Trophoblast cell (in vitro differentiated cells and primary cell): Measurements from ENCODE around the gene ETV3L.
A peak's percentile ranks its signal among the peaks of the same experiment; 100 is the strongest.
"Not testable (repeated sequence)": the region's sequence is repeated elsewhere in the genome, so short reads cannot be mapped to it uniquely, and the experiment has no call there.

Experiments used
- DNase-seq, 2 donors: peaks; one replicate each; pipeline ENCODE4 v3.0.0-alpha.2; 2016
- H2AFZ ChIP-seq: 2 replicates; pipeline ENCODE4 v1.6.1; 2013; ENCODE audit warnings: low read length, moderate library complexity, mild to moderate bottlenecking; ENCODE audit not compliant: insufficient read depth, poor library complexity
- H2AK5ac ChIP-seq: 2 replicates; pipeline ENCODE4 v1.6.1; 2013; ENCODE audit warnings: mild to moderate bottlenecking, low read length
- H2BK120ac ChIP-seq: 2 replicates; pipeline ENCODE4 v1.6.1; 2013; ENCODE audit warnings: low read length, mild to moderate bottlenecking, moderate library complexity; ENCODE audit not compliant: insufficient read depth, poor library complexity
- H2BK12ac ChIP-seq: 2 replicates; pipeline ENCODE4 v1.6.1; 2013; ENCODE audit warnings: mild to moderate bottlenecking, low read length, moderate library complexity
- H2BK5ac ChIP-seq: 2 replicates; pipeline ENCODE4 v1.6.1; 2013; ENCODE audit warnings: low read length, low read depth, moderate library complexity, mild to moderate bottlenecking; ENCODE audit not compliant: poor library complexity
- H3K14ac ChIP-seq: 2 replicates; pipeline ENCODE4 v1.6.1; 2013; ENCODE audit warnings: mild to moderate bottlenecking, low read length
- H3K18ac ChIP-seq: 2 replicates; pipeline ENCODE4 v1.6.1; 2013; ENCODE audit warnings: mild to moderate bottlenecking, low read length
- H3K23ac ChIP-seq: 2 replicates; pipeline ENCODE4 v1.6.1; 2013; ENCODE audit warnings: low read length
- H3K27ac ChIP-seq: 2 replicates; pipeline ENCODE4 v1.5.1; 2013; ENCODE audit warnings: low read depth, mild to moderate bottlenecking, inconsistent platforms, low read length, moderate library complexity
- H3K27me3 ChIP-seq: 2 replicates; pipeline ENCODE4 v1.6.1; 2013; ENCODE audit warnings: inconsistent platforms, mild to moderate bottlenecking, low read length, moderate library complexity; ENCODE audit not compliant: insufficient read depth
- H3K36me3 ChIP-seq, 2 experiments: 1 replicate in 1 of 2; 2 replicates in 1 of 2; pipeline ENCODE4 v1.6.1; 2013; ENCODE audit warnings: low read length in 2 of 2, mild to moderate bottlenecking in 2 of 2, moderate library complexity in 1 of 2; ENCODE audit not compliant: insufficient read depth in 2 of 2, control insufficient read depth in 1 of 2
- H3K4ac ChIP-seq: 2 replicates; pipeline ENCODE4 v1.6.1; 2013; ENCODE audit warnings: low read depth, mild to moderate bottlenecking, low read length, moderate library complexity
- H3K4me1 ChIP-seq, 2 experiments: 1 replicate in 1 of 2; 2 replicates in 1 of 2; pipeline ENCODE4 v1.6.1; 2013; ENCODE audit warnings: low read length in 2 of 2, mild to moderate bottlenecking in 2 of 2, moderate library complexity in 1 of 2; ENCODE audit not compliant: insufficient read depth in 2 of 2, control insufficient read depth in 1 of 2
- H3K4me2 ChIP-seq: 2 replicates; pipeline ENCODE4 v1.6.1; 2013; ENCODE audit warnings: inconsistent platforms, mild to moderate bottlenecking, low read length, moderate library complexity
- H3K4me3 ChIP-seq: 2 replicates; pipeline ENCODE4 v1.5.1; 2013; ENCODE audit warnings: mild to moderate bottlenecking, low read depth, low read length, inconsistent platforms
- H3K79me1 ChIP-seq: one replicate; pipeline ENCODE4 v1.6.1; 2013; ENCODE audit warnings: low read length
- H3K79me2 ChIP-seq: 2 replicates; pipeline ENCODE4 v1.6.1; 2013; ENCODE audit warnings: low read length, mild to moderate bottlenecking; ENCODE audit not compliant: control insufficient read depth, insufficient read depth, poor library complexity
- H3K9ac ChIP-seq: 2 replicates; pipeline ENCODE4 v1.6.1; 2013; ENCODE audit warnings: mild to moderate bottlenecking, low read length
- H3K9me3 ChIP-seq: 2 replicates; pipeline ENCODE4 v1.6.1; 2013; ENCODE audit warnings: low read depth, mild to moderate bottlenecking, control low read depth, inconsistent platforms, low read length; ENCODE audit not compliant: insufficient read depth
- H4K12ac ChIP-seq: 2 replicates; pipeline ENCODE4 v1.6.1; 2013; ENCODE audit warnings: low read depth, mild to moderate bottlenecking, low read length, moderate library complexity
- H4K8ac ChIP-seq: 2 replicates; pipeline ENCODE4 v1.6.1; 2013; ENCODE audit warnings: low read depth, mild to moderate bottlenecking, low read length, moderate library complexity
- H4K91ac ChIP-seq: one replicate; pipeline ENCODE4 v1.6.1; 2013; ENCODE audit warnings: low read depth, mild to moderate bottlenecking, low read length, moderate library complexity
- WGBS: extraction: QIAGEN DNeasy Blood & Tissue Kit; methylation state at CpG from one replicate; pipeline ENCODE4 v1.1.7; 2013; ENCODE audit warnings: missing lambda C conversion rate; ENCODE audit not compliant: insufficient read length, insufficient coverage; ENCODE audit errors: extremely low coverage; 5-methylcytosine and 5-hydroxymethylcytosine counted together

ETV3L gene

GRCh38 chr1:157055729-157056128, 43.9 kb downstream of the ETV3L start:
- H3K79me2 ChIP-seq, H2BK5ac ChIP-seq, H3K4me3 ChIP-seq, H2BK120ac ChIP-seq, H3K27ac ChIP-seq, H3K4ac ChIP-seq, H3K4me1 ChIP-seq, H3K79me1 ChIP-seq, H3K4me2 ChIP-seq, H3K36me3 ChIP-seq, H2BK12ac ChIP-seq, H3K9ac ChIP-seq, H3K9me3 ChIP-seq, DNase-seq, H3K27me3 ChIP-seq, H4K12ac ChIP-seq, H4K8ac ChIP-seq, H3K18ac ChIP-seq, H2AK5ac ChIP-seq, H2AFZ ChIP-seq, H4K91ac ChIP-seq, H3K14ac ChIP-seq, H3K23ac ChIP-seq: not testable (repeated sequence)
- no CpG with 5 or more reads among the region's 5 CpGs for WGBS

GRCh38 chr1:157050836-157051235, 48.8 kb downstream of the ETV3L start:
- H3K79me2 ChIP-seq = peaks cover 2% of the 10 kb centered on the region
- H3K14ac ChIP-seq = no peak overlapping the region
- no peak overlapping the region for H2BK120ac ChIP-seq
- no peak overlapping the region for H3K4ac ChIP-seq
- H3K27ac ChIP-seq = no peak overlapping the region
- no peak overlapping the region for H3K9ac ChIP-seq
- no peak for DNase-seq
- H2BK5ac ChIP-seq = no peak overlapping the region
- H3K27me3 ChIP-seq = no peaks in the 10 kb centered on the region
- no peaks in the 10 kb centered on the region for H3K36me3 ChIP-seq
- H2BK12ac ChIP-seq = no peak overlapping the region
- no peak overlapping the region for H2AK5ac ChIP-seq
- no peaks in the 10 kb centered on the region for H3K4me1 ChIP-seq
- H2AFZ ChIP-seq = no peak overlapping the region
- no peak overlapping the region for H3K18ac ChIP-seq
- no peak overlapping the region for H3K4me2 ChIP-seq
- H3K79me1 ChIP-seq = peaks cover 5% of the 10 kb centered on the region
- H4K8ac ChIP-seq = no peak overlapping the region
- no peak overlapping the region for H3K4me3 ChIP-seq
- no peaks in the 10 kb centered on the region for H3K9me3 ChIP-seq
- no peak overlapping the region for H4K91ac ChIP-seq
- no CpG with 5 or more reads among the region's 2 CpGs for WGBS
- no peak overlapping the region for H3K23ac ChIP-seq
- H4K12ac ChIP-seq = no peak overlapping the region

GRCh38 chr1:157047062-157047410, 52.6 kb downstream of the ETV3L start:
- Histone ChIP-seq H3K4ac (no peak overlapping the region), H3K14ac (no peak overlapping the region), H3K27me3 (no peaks in the 10 kb centered on the region)

GRCh38 chr1:157045250-157046218, 54.1 kb downstream of the ETV3L start, which contains the start of gene ARHGEF11:
TSS of gene ARHGEF11 (minus strand) at chr1:157045742. CDS start at chr1:157044330, 1,412 bp downstream.
- H3K18ac ChIP-seq = peak within 1 kb of the TSS; percentile 97
- peak within 1 kb of the TSS; percentile 92 for H3K14ac ChIP-seq
- H2BK5ac ChIP-seq = peak within 1 kb of the TSS; percentile 90
- no peaks in the 10 kb centered on the region for H3K36me3 ChIP-seq
- H3K27me3 ChIP-seq = no peaks in the 10 kb centered on the region
- H3K4ac ChIP-seq = peak within 1 kb of the TSS; percentile 35
- peaks cover 11 to 14% of the 10 kb centered on the region in 2 experiments for H3K4me1 ChIP-seq
- peak within 1 kb of the TSS; percentile 89 for H2BK120ac ChIP-seq
- no peak within 1 kb of the TSS for H2AK5ac ChIP-seq
- H3K23ac ChIP-seq = no peak within 1 kb of the TSS
- H3K79me2 ChIP-seq = peaks cover 12% of the 10 kb centered on the region
- peak; percentile 83 to 93 for DNase-seq
- H4K8ac ChIP-seq = peak within 1 kb of the TSS; percentile 94
- H3K4me3 ChIP-seq = peak within 1 kb of the TSS; percentile 81
- H3K9ac ChIP-seq = peak within 1 kb of the TSS; percentile 76
- H2BK12ac ChIP-seq = peak within 1 kb of the TSS; percentile 35
- H3K4me2 ChIP-seq = peak within 1 kb of the TSS; percentile 84
- H3K79me1 ChIP-seq = peaks cover 10% of the 10 kb centered on the region
- WGBS = no CpG with 5 or more reads among the region's 120 CpGs
- peak within 1 kb of the TSS; percentile 95 for H4K91ac ChIP-seq
- H3K27ac ChIP-seq = peak within 1 kb of the TSS; percentile 82
- peak within 1 kb of the TSS; percentile 88 for H4K12ac ChIP-seq
- H3K9me3 ChIP-seq = no peaks in the 10 kb centered on the region
- peak within 1 kb of the TSS; percentile 93 for H2AFZ ChIP-seq

More at GRCh38 chr1:157047062-157047410, 52.6 kb downstream of the ETV3L start:
- H3K23ac ChIP-seq = no peak overlapping the region
- peaks cover 12% of the 10 kb centered on the region for H3K79me2 ChIP-seq
- DNase-seq = peak in 1 of 2 donors; percentile 11
- no peaks in the 10 kb centered on the region for H3K9me3 ChIP-seq
- no peak overlapping the region for H2BK120ac ChIP-seq
- H2BK5ac ChIP-seq = no peak overlapping the region
- peaks cover 10% of the 10 kb centered on the region for H3K79me1 ChIP-seq
- no peak overlapping the region for H2AFZ ChIP-seq
- no peak overlapping the region for H4K91ac ChIP-seq
- H4K8ac ChIP-seq = no peak overlapping the region
- H3K9ac ChIP-seq = no peak overlapping the region
- H3K4me2 ChIP-seq = no peak overlapping the region
- H3K36me3 ChIP-seq = no peaks in the 10 kb centered on the region
- H2AK5ac ChIP-seq = no peak overlapping the region
- no CpG with 5 or more reads among the region's 2 CpGs for WGBS
- no peak overlapping the region for H2BK12ac ChIP-seq
- H3K4me1 ChIP-seq = peaks cover 11 to 14% of the 10 kb centered on the region in 2 experiments
- no peak overlapping the region for H4K12ac ChIP-seq
- no peak overlapping the region for H3K4me3 ChIP-seq
- no peak overlapping the region for H3K27ac ChIP-seq
- no peak overlapping the region for H3K18ac ChIP-seq
